ENCODE results near the gene DMRTA1.

The DMRTA1 gene

DNA sequence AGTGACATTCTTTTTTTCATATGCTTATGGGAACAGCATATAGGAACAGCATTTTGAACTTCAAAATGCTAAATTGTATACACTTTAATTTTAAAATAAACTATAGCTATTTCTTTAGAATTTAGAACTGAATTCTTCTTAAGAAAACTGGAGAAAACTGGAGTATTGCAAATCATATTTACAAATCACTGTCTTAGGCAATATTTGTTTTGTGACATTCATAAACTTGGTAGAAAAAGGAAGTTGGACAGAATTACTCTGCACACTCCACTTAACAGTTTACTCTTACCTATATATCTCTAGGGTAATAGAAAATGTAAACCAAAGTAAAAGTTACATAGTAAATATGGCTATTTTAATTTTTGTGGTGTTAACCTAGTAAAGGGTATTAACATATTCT is 3.1 kb downstream of the DMRTA1 start:
- Histone ChIP-seq H3K27ac (ENCODE audit: low read depth, low read length) (no peak overlapping the region), H3K79me2 (ENCODE audit: control insufficient read depth, insufficient read depth, low read length, poor library complexity) (peaks cover 3% of the 10 kb centered on the region), H2BK120ac (ENCODE audit: insufficient read depth, low read length, poor library complexity) (no peak overlapping the region), H3K18ac (ENCODE audit: low read length) (no peak overlapping the region), H3K4me1 (ENCODE audit: control insufficient read depth in 1 of 2, insufficient read depth in 2 of 2, low read length in 2 of 2) (peaks cover 0 to 4% of the 10 kb centered on the region in 2 experiments), H4K12ac (ENCODE audit: low read depth, low read length) (no peak overlapping the region), H3K14ac (ENCODE audit: low read length) (no peak overlapping the region), H2AK5ac (ENCODE audit: low read length) (no peak overlapping the region), H3K79me1 (ENCODE audit: low read length) (peaks cover 8% of the 10 kb centered on the region), H3K4me2 (ENCODE audit: low read length) (no peak overlapping the region), H2BK12ac (ENCODE audit: low read length) (no peak overlapping the region), H3K9ac (ENCODE audit: low read length) (no peak overlapping the region), H4K91ac (ENCODE audit: low read depth, low read length) (no peak overlapping the region), H2BK5ac (ENCODE audit: low read depth, low read length, poor library complexity) (no peak overlapping the region), H4K8ac (ENCODE audit: low read depth, low read length) (no peak overlapping the region), H3K27me3 (ENCODE audit: insufficient read depth, low read length) (no peaks in the 10 kb centered on the region), H3K4ac (ENCODE audit: low read depth, low read length) (no peak overlapping the region), H3K36me3 (ENCODE audit: control insufficient read depth in 1 of 2, insufficient read depth in 2 of 2, low read length in 2 of 2) (no peaks in the 10 kb centered on the region), H3K23ac (ENCODE audit: low read length) (no peak overlapping the region), H3K9me3 (ENCODE audit: insufficient read depth, low read depth, low read length) (no peaks in the 10 kb centered on the region), H3K4me3 (ENCODE audit: low read depth, low read length) (no peak overlapping the region), H2AFZ (ENCODE audit: insufficient read depth, low read length, poor library complexity) (no peak overlapping the region)
- DNase-seq: no peak

DNA sequence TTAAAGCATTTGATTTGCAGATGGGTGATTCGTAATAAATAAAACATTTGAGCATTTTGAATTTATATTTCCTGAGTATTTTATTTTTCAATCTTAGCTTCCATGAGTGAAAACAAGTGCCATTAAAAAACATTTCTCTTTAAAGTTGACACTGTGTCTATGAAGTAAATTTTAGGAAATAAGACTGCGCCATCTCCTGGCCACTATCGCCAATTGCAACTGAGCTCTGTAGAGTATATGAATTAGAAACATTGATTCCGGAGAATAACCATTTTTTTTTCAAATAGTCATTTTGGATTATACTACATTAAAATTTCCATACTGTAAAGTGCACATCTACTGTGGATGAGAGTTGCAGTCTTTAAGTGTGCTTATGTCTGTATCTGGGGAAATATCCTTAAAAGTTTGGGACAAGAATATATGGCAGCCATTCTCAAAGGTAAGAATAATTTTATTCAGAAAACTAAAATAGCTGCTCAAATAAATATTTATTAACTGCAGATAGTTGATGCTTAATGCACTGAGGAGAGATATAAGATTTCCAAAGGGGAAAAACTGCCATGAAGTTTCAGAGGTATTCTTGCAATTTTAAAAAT is 5.9 kb downstream of the DMRTA1 start:
- Histone ChIP-seq H2AK5ac (ENCODE audit: low read length) (no peak overlapping the region), H3K9me3 (ENCODE audit: insufficient read depth, low read depth, low read length) (no peaks in the 10 kb centered on the region), H3K27me3 (ENCODE audit: insufficient read depth, low read length) (no peaks in the 10 kb centered on the region), H3K4me2 (ENCODE audit: low read length) (no peak overlapping the region), H2BK12ac (ENCODE audit: low read length) (no peak overlapping the region), H3K36me3 (ENCODE audit: control insufficient read depth in 1 of 2, insufficient read depth in 2 of 2, low read length in 2 of 2) (no peaks in the 10 kb centered on the region), H4K12ac (ENCODE audit: low read depth, low read length) (no peak overlapping the region), H3K4me1 (ENCODE audit: control insufficient read depth in 1 of 2, insufficient read depth in 2 of 2, low read length in 2 of 2) (peaks cover 0 to 4% of the 10 kb centered on the region in 2 experiments), H3K79me1 (ENCODE audit: low read length) (peaks cover under 1% of the 10 kb centered on the region), H2AFZ (ENCODE audit: insufficient read depth, low read length, poor library complexity) (no peak overlapping the region), H3K79me2 (ENCODE audit: control insufficient read depth, insufficient read depth, low read length, poor library complexity) (no peaks in the 10 kb centered on the region), H3K27ac (ENCODE audit: low read depth, low read length) (no peak overlapping the region), H4K8ac (ENCODE audit: low read depth, low read length) (no peak overlapping the region), H3K4me3 (ENCODE audit: low read depth, low read length) (no peak overlapping the region), H2BK5ac (ENCODE audit: low read depth, low read length, poor library complexity) (no peak overlapping the region), H3K23ac (ENCODE audit: low read length) (no peak overlapping the region), H4K91ac (ENCODE audit: low read depth, low read length) (no peak overlapping the region), H2BK120ac (ENCODE audit: insufficient read depth, low read length, poor library complexity) (no peak overlapping the region), H3K14ac (ENCODE audit: low read length) (no peak overlapping the region), H3K4ac (ENCODE audit: low read depth, low read length) (no peak overlapping the region), H3K9ac (ENCODE audit: low read length) (no peak overlapping the region), H3K18ac (ENCODE audit: low read length) (no peak overlapping the region)
- DNase-seq: peak; percentile 47 to 85
- no CpG with 5 or more reads among the region's 4 CpGs for WGBS (ENCODE audit: extremely low coverage, insufficient coverage, insufficient read length)

DNA sequence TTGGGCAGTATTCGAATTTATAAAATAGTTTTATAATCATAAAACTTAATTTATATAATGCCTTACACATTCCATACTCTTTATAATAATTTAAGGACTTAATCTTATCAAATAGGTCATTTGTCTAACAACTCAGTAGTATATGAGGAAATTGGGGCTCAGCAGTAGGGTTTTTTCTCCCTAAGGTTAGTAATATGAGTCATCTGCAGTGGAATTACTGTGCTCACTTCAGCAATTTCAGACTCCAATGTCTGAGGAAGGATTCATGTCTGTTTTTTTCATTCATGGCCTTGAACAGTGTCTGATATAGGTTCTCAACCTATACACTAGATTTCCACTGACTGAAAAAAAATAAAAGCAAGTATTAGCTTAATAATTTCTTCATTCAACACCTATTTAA is 7.4 kb downstream of the DMRTA1 start:
- Histone ChIP-seq H2AFZ (ENCODE audit: insufficient read depth, low read length, poor library complexity) (no peak overlapping the region), H3K27ac (ENCODE audit: low read depth, low read length) (no peak overlapping the region), H3K23ac (ENCODE audit: low read length) (no peak overlapping the region), H3K79me1 (ENCODE audit: low read length) (no peaks in the 10 kb centered on the region), H3K36me3 (ENCODE audit: control insufficient read depth in 1 of 2, insufficient read depth in 2 of 2, low read length in 2 of 2) (no peaks in the 10 kb centered on the region), H3K14ac (ENCODE audit: low read length) (no peak overlapping the region), H2BK5ac (ENCODE audit: low read depth, low read length, poor library complexity) (no peak overlapping the region), H3K4me1 (ENCODE audit: control insufficient read depth in 1 of 2, insufficient read depth in 2 of 2, low read length in 2 of 2) (peaks cover 0 to 1% of the 10 kb centered on the region in 2 experiments), H2BK120ac (ENCODE audit: insufficient read depth, low read length, poor library complexity) (no peak overlapping the region), H4K91ac (ENCODE audit: low read depth, low read length) (no peak overlapping the region), H4K8ac (ENCODE audit: low read depth, low read length) (no peak overlapping the region), H4K12ac (ENCODE audit: low read depth, low read length) (no peak overlapping the region), H3K27me3 (ENCODE audit: insufficient read depth, low read length) (no peaks in the 10 kb centered on the region), H3K9me3 (ENCODE audit: insufficient read depth, low read depth, low read length) (no peaks in the 10 kb centered on the region), H3K9ac (ENCODE audit: low read length) (no peak overlapping the region), H3K18ac (ENCODE audit: low read length) (no peak overlapping the region), H3K4me3 (ENCODE audit: low read depth, low read length) (no peak overlapping the region), H2AK5ac (ENCODE audit: low read length) (no peak overlapping the region), H3K79me2 (ENCODE audit: control insufficient read depth, insufficient read depth, low read length, poor library complexity) (no peaks in the 10 kb centered on the region), H3K4ac (ENCODE audit: low read depth, low read length) (no peak overlapping the region), H3K4me2 (ENCODE audit: low read length) (no peak overlapping the region), H2BK12ac (ENCODE audit: low read length) (no peak overlapping the region)
- WGBS (ENCODE audit: extremely low coverage, insufficient coverage, insufficient read length): no CpG with 5 or more reads among the region's 1 CpG
- DNase-seq: no peak

DNA sequence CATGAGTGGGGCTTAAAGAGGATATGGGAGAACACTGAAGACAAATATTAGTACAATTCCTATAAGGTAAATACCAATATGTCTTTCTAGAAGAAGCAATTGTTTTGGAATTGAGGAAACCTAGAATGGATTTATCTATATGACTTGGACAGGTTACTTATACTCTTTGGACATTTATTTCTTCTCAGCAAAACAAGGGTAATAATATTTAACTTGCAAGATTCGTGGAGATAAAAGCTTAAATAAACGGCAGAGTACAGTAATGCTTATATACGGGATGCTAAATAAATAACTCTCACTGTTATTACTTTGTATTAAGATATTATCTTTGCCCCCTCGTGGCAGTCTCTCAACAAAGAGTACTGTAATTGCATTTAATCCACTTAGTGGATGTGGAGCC is 8.6 kb downstream of the DMRTA1 start:
- H3K79me2 ChIP-seq (ENCODE audit: control insufficient read depth, insufficient read depth, low read length, poor library complexity): no peaks in the 10 kb centered on the region
- H2AFZ ChIP-seq (ENCODE audit: insufficient read depth, low read length, poor library complexity): no peak overlapping the region
- no peak overlapping the region for H3K4me2 ChIP-seq (ENCODE audit: low read length)
- no peaks in the 10 kb centered on the region for H3K27me3 ChIP-seq (ENCODE audit: insufficient read depth, low read length)
- H4K12ac ChIP-seq (ENCODE audit: low read depth, low read length): no peak overlapping the region
- no peak overlapping the region for H4K91ac ChIP-seq (ENCODE audit: low read depth, low read length)
- no peak overlapping the region for H3K27ac ChIP-seq (ENCODE audit: low read depth, low read length)
- H3K9ac ChIP-seq (ENCODE audit: low read length): no peak overlapping the region
- no peak overlapping the region for H3K18ac ChIP-seq (ENCODE audit: low read length)
- H3K14ac ChIP-seq (ENCODE audit: low read length): no peak overlapping the region
- DNase-seq: no peak
- H2BK12ac ChIP-seq (ENCODE audit: low read length): no peak overlapping the region
- no peaks in the 10 kb centered on the region for H3K79me1 ChIP-seq (ENCODE audit: low read length)
- no CpG with 5 or more reads among the region's 4 CpGs for WGBS (ENCODE audit: extremely low coverage, insufficient coverage, insufficient read length)
- no peaks in the 10 kb centered on the region for H3K9me3 ChIP-seq (ENCODE audit: insufficient read depth, low read depth, low read length)
- H3K36me3 ChIP-seq (ENCODE audit: control insufficient read depth in 1 of 2, insufficient read depth in 2 of 2, low read length in 2 of 2): no peaks in the 10 kb centered on the region
- H3K23ac ChIP-seq (ENCODE audit: low read length): no peak overlapping the region
- H3K4me3 ChIP-seq (ENCODE audit: low read depth, low read length): no peak overlapping the region
- no peak overlapping the region for H3K4ac ChIP-seq (ENCODE audit: low read depth, low read length)
- no peak overlapping the region for H4K8ac ChIP-seq (ENCODE audit: low read depth, low read length)
- H2BK120ac ChIP-seq (ENCODE audit: insufficient read depth, low read length, poor library complexity): no peak overlapping the region
- H3K4me1 ChIP-seq (ENCODE audit: control insufficient read depth in 1 of 2, insufficient read depth in 2 of 2, low read length in 2 of 2): peaks cover 0 to 1% of the 10 kb centered on the region in 2 experiments
- H2AK5ac ChIP-seq (ENCODE audit: low read length): no peak overlapping the region
- no peak overlapping the region for H2BK5ac ChIP-seq (ENCODE audit: low read depth, low read length, poor library complexity)

Measured in trophoblast cell (in vitro differentiated cells and primary cell).